ENCODE results near the gene FMN1. TPM values are rescaled to one million over a fixed set of nuclear protein-coding genes. Genes with fewer than 3 reads are reported as not detected.

Gene FMN1
- total and polyA plus RNA-seq, 8 donors: 1.9 to 10.2 (median 3.0) TPM

DNA sequence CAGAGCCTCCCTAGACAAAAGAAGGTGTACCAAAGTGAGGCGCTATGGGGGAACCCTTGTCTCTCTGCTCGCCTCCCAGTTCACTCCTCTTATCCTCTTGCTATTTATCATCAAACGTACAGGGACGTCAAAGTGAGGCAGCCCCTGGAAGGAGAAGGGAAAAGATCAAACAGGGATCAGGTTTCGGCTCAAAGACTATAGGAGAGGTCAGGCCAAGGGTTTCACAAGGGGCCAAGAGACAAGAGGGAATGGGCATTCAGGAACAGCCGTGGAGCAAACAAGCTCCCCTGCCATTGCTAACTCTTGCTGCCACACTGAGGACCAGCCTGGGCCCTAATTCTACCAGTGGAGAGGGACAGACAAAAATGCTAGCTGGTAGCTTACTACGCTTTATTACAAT is 308.1 kb downstream of the FMN1 start:
- no peaks in the 10 kb centered on the region for H3K27me3 ChIP-seq
- DNase-seq: no peak
- H3K27ac ChIP-seq: no peak overlapping the region
- no peaks in the 10 kb centered on the region for H3K36me3 ChIP-seq
- TF ChIP-seq, protein P1, sequence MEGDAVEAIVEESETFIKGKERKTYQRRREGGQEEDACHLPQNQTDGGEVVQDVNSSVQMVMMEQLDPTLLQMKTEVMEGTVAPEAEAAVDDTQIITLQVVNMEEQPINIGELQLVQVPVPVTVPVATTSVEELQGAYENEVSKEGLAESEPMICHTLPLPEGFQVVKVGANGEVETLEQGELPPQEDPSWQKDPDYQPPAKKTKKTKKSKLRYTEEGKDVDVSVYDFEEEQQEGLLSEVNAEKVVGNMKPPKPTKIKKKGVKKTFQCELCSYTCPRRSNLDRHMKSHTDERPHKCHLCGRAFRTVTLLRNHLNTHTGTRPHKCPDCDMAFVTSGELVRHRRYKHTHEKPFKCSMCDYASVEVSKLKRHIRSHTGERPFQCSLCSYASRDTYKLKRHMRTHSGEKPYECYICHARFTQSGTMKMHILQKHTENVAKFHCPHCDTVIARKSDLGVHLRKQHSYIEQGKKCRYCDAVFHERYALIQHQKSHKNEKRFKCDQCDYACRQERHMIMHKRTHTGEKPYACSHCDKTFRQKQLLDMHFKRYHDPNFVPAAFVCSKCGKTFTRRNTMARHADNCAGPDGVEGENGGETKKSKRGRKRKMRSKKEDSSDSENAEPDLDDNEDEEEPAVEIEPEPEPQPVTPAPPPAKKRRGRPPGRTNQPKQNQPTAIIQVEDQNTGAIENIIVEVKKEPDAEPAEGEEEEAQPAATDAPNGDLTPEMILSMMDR (IDR thresholded peaks at IDR 0.05): no peak
- WGBS, 2 donors: 85 to 86% methylated on average over 7 of the region's 7 CpGs
- no peak for ATAC-seq
- no peak for FAIRE-seq
- H3K9me3 ChIP-seq: no peaks in the 10 kb centered on the region
- no peak overlapping the region for H3K4me3 ChIP-seq
- intact Hi-C loops (cut with DNase I): no loop called here
- H3K4me1 ChIP-seq: no peaks in the 10 kb centered on the region

DNA sequence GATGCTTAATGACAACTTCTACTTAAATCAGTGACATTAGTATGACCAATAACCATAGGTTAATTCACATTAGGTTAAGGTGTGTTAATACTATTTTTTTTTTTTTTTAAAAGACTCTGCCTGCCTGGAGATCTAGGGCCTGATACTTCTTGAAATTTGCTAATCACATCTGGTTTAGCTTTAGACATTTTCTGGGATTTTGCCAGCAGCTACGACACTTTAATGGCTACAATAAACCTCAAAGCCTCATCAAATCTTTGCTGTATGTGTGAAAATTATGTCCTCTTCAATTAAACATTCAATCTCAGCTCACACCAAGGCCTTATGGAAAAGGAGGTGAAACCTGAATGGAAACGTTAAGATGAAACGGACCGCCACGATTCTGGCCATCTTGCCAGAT is 308.8 kb downstream of the FMN1 start:
- WGBS, 2 donors: 81 to 86% methylated on average over 5 of the region's 5 CpGs
- Histone ChIP-seq H3K27ac (no peak overlapping the region), H3K4me1 (no peaks in the 10 kb centered on the region), H3K36me3 (no peaks in the 10 kb centered on the region), H3K9me3 (no peaks in the 10 kb centered on the region), H3K4me3 (no peak overlapping the region), H3K27me3 (no peaks in the 10 kb centered on the region)
- no peak for ATAC-seq
- TF ChIP-seq, protein P1 (IDR thresholded peaks at IDR 0.05): no peak
- intact Hi-C loops (cut with DNase I): no loop called here
- FAIRE-seq: no peak
- no peak for DNase-seq

DNA sequence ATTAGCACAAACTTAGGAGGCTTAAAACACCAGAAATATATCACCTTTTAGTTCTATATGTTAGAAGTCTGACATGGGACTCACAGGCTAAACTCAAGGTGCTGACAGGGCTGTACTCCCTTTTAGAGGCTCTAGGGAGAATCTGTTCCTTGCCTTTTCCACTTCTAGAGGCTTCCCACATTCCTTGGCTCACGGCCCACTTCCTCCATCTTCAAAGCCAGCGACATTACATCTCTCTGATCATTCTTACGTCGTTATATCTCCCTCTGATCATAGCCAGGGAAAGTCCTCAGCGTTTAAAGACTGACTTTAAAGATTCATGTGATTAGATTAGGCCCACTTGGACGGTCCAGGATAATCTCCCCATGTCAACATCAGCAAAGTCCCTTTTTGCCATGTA is 310.4 kb downstream of the FMN1 start:
- FAIRE-seq (no peak), DNase-seq (no peak), ATAC-seq (no peak)
- Histone ChIP-seq H3K9me3 (no peaks in the 10 kb centered on the region), H3K36me3 (no peaks in the 10 kb centered on the region), H3K4me3 (no peak overlapping the region), H3K27me3 (no peaks in the 10 kb centered on the region), H3K27ac (peak overlapping the region in 1 of 4 donors; percentile 8), H3K4me1 (no peaks in the 10 kb centered on the region)
- WGBS, 2 donors: 65 to 67% methylated on average over 6 of the region's 6 CpGs
- TF ChIP-seq, protein P1 (IDR thresholded peaks at IDR 0.05): no peak
- intact Hi-C loops (cut with DNase I): no loop called here

DNA sequence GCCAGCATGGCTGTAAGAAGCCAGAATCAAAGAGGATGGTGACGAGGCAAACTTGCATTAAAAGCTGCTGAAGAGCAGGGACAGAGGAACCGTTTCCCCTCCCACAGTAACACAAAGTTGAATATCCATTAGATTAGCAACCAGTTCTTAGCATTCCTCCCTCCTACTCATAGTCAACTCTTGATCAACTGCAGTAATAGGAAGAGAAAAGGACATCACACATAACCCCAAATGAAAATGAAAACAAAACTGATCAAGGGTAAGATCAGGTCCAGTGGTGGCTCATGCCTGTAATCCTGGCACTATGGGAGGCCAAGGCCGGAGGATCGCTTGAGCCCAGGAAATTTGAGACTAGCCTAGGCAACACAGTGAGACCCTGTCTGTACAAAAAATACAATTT is 311.6 kb downstream of the FMN1 start:
- intact Hi-C loops (cut with DNase I): no loop called here
- 73 to 79% methylated on average over 4 of the region's 4 CpGs for WGBS, 2 donors
- Histone ChIP-seq H3K27me3 (no peaks in the 10 kb centered on the region), H3K27ac (no peak overlapping the region), H3K4me3 (no peak overlapping the region), H3K4me1 (no peaks in the 10 kb centered on the region), H3K36me3 (no peaks in the 10 kb centered on the region), H3K9me3 (no peaks in the 10 kb centered on the region)
- DNase-seq (no peak), ATAC-seq (no peak), FAIRE-seq (no peak)
- TF ChIP-seq, protein P1 (IDR thresholded peaks at IDR 0.05): no peak

DNA sequence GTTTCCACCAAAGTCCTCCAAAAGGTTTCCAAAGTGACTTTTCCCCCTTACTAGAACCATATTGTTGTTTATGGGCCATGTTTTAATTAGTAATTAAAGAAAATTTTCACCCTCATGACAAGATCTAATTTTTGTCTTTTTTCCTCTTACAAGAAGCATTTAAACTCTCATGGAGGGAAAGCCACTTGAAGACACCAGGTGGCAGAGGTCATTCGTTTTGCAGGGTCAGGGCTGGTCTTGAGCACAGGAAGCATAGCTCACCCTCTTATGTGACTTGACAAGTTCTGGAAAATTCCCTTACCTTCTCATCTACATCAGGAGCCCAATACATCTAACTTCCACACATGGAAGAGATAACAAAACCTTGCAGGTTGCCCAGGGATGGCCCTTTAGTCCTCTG is 313.0 kb downstream of the FMN1 start:
- WGBS, 2 donors: 75 to 96% methylated on average over 1 of the region's 1 CpG

More for the DNA sequence above, 313.0 kb downstream of the FMN1 start:
- no peaks in the 10 kb centered on the region for H3K4me1 ChIP-seq
- no peak overlapping the region for H3K27ac ChIP-seq
- DNase-seq (no peak), FAIRE-seq (no peak), ATAC-seq (no peak)
- H3K4me3 ChIP-seq: no peak overlapping the region
- TF ChIP-seq, protein P1 (IDR thresholded peaks at IDR 0.05): no peak
- H3K36me3 ChIP-seq: no peaks in the 10 kb centered on the region
- intact Hi-C loops (cut with DNase I): no loop called here
- no peaks in the 10 kb centered on the region for H3K9me3 ChIP-seq
- H3K27me3 ChIP-seq: no peaks in the 10 kb centered on the region
